ENCODE results near the gene CDC45.

The CDC45 gene

GRCh38 chr22:19507534-19507861 is 27.8 kb downstream of the CDC45 start:
- no peak for TF ChIP-seq CTCF (IDR thresholded peaks at IDR 0.05; ENCODE audit: low read length, missing control alignments)
- no peak for DNase-seq (ENCODE audit: low read depth)

GRCh38 chr22:19508024-19508776 is 28.5 kb downstream of the CDC45 start:
- no peak overlapping the region for H3K4me3 ChIP-seq (replicated peaks; ENCODE audit: low read depth, low read length)
- DNase-seq (ENCODE audit: low read depth) = no peak
- no peak for TF ChIP-seq CTCF (IDR thresholded peaks at IDR 0.05; ENCODE audit: low read length, missing control alignments)

More at GRCh38 chr22:19507534-19507861, 27.8 kb downstream of the CDC45 start:
- H3K4me3 ChIP-seq (replicated peaks; ENCODE audit: low read depth, low read length) = no peak overlapping the region

GRCh38 chr22:19509191-19509590 is 29.5 kb downstream of the CDC45 start:
- DNase-seq (ENCODE audit: low read depth) = no peak
- TF ChIP-seq CTCF (IDR thresholded peaks at IDR 0.05; ENCODE audit: low read length, missing control alignments) = no peak
- no peak overlapping the region for H3K4me3 ChIP-seq (replicated peaks; ENCODE audit: low read depth, low read length)

- DNase-seq (ENCODE audit: low read depth) = no peak
- TF ChIP-seq CTCF (IDR thresholded peaks at IDR 0.05; ENCODE audit: low read length, missing control alignments) = no peak
- no peak overlapping the region for H3K4me3 ChIP-seq (replicated peaks; ENCODE audit: low read depth, low read length)
Observed at GRCh38 chr22:19509923-19510322, 30.2 kb downstream of the CDC45 start.

- no peak for DNase-seq (ENCODE audit: low read depth)
- no peak for TF ChIP-seq CTCF (IDR thresholded peaks at IDR 0.05; ENCODE audit: low read length, missing control alignments)
- no peak overlapping the region for H3K4me3 ChIP-seq (replicated peaks; ENCODE audit: low read depth, low read length)
Observed at GRCh38 chr22:19510919-19511341, 31.2 kb downstream of the CDC45 start.

GRCh38 chr22:19513823-19514222 is 34.1 kb downstream of the CDC45 start:
- no peak for DNase-seq (ENCODE audit: low read depth)
- no peak overlapping the region for H3K4me3 ChIP-seq (replicated peaks; ENCODE audit: low read depth, low read length)
- no peak for TF ChIP-seq CTCF (IDR thresholded peaks at IDR 0.05; ENCODE audit: low read length, missing control alignments)

All from fibroblast of pulmonary artery (primary cell).